Measurements from ENCODE around the gene CPNE2. TPM values are rescaled to one million over a fixed set of nuclear protein-coding genes. Genes with fewer than 3 reads are reported as not detected.

Gene CPNE2
- total and polyA plus RNA-seq, 12 donors, result 9.6 to 43.6 (median 17.1) TPM

GRCh38 chr16:57072616-57073275, 19.6 kb upstream of the CPNE2 start:
- Histone ChIP-seq H3K27me3 (no peaks in the 10 kb centered on the region), H3K4me1 (replicated peaks in 1 of 2) (no peaks in the 10 kb centered on the region), H3K9me3 (replicated peaks in 1 of 3) (no peaks in the 10 kb centered on the region), H3K36me3 (replicated peaks in 1 of 2) (no peaks in the 10 kb centered on the region), H3K4me3 (no peak overlapping the region), H3K27ac (no peak overlapping the region)
- TF ChIP-seq POLR2A (IDR thresholded peaks at IDR 0.05) (no peak), CTCF (IDR thresholded peaks at IDR 0.05) (no peak)
- WGBS, 4 donors, result 70 to 88% (median 82%) methylated on average over 8 of the region's 8 CpGs
- intact Hi-C loops (cut with DNase I), result no loop called here
- no peak for DNase-seq

GRCh38 chr16:57077714-57078113, 14.7 kb upstream of the CPNE2 start:
- Histone ChIP-seq H3K9me3 (replicated peaks in 1 of 3) (no peaks in the 10 kb centered on the region), H3K4me1 (replicated peaks in 1 of 2) (no peaks in the 10 kb centered on the region), H3K4me3 (no peak overlapping the region), H3K36me3 (replicated peaks in 1 of 2) (no peaks in the 10 kb centered on the region), H3K27me3 (no peaks in the 10 kb centered on the region), H3K27ac (no peak overlapping the region)
- DNase-seq, result no peak
- TF ChIP-seq POLR2A (IDR thresholded peaks at IDR 0.05) (no peak), CTCF (IDR thresholded peaks at IDR 0.05) (no peak)
- 74 to 89% (median 80%) methylated on average over 1 to 7 of the region's 7 CpGs for WGBS, 4 donors
- intact Hi-C loops (cut with DNase I), result no loop called here

- no peaks in the 10 kb centered on the region for H3K36me3 ChIP-seq (replicated peaks in 1 of 2)
- TF ChIP-seq POLR2A (IDR thresholded peaks at IDR 0.05), result no peak
- no peak for TF ChIP-seq CTCF (IDR thresholded peaks at IDR 0.05)
- no peak overlapping the region for H3K27ac ChIP-seq
- H3K9me3 ChIP-seq (replicated peaks in 1 of 3), result no peaks in the 10 kb centered on the region
- peaks cover 0 to 8% of the 10 kb centered on the region in 2 donors for H3K4me1 ChIP-seq (replicated peaks in 1 of 2)
- no peak for DNase-seq
- intact Hi-C loops (cut with DNase I), result loop anchor here (5.0 kb wide), 1 partner anchor 91 kb away; no protein-coding TSS in a partner anchor
- no peak overlapping the region for H3K4me3 ChIP-seq
- no peaks in the 10 kb centered on the region for H3K27me3 ChIP-seq
Observed at GRCh38 chr16:57081744-57082143, 10.6 kb upstream of the CPNE2 start.

DNA sequence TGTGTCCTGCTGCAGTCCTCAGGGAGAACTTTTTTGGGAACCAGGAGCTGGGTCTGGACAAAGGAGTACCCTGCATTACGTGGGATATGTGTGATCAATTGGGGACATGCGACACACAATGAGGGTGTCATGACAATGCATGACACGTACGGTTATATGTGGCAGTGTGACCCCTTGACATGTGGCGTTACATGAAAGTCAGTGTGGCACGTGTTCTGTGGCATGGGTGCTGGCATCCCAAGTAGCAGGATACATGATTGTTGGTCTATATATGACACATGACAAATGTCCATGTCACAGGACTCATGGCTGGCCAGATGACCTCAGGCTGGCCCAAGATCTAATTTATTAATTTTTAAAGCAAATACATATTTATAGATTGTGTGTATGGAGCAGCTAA, 9.7 kb upstream of the CPNE2 start:
- H3K9me3 ChIP-seq (replicated peaks in 1 of 3), result no peaks in the 10 kb centered on the region
- TF ChIP-seq POLR2A (IDR thresholded peaks at IDR 0.05) (no peak), CTCF (IDR thresholded peaks at IDR 0.05) (no peak)
- no peak overlapping the region for H3K4me3 ChIP-seq
- intact Hi-C loops (cut with DNase I), result loop anchor here (5.0 kb wide), 1 partner anchor 90 kb away; no protein-coding TSS in a partner anchor
- no peaks in the 10 kb centered on the region for H3K36me3 ChIP-seq (replicated peaks in 1 of 2)
- H3K27me3 ChIP-seq, result no peaks in the 10 kb centered on the region
- 91 to 95% (median 93%) methylated on average over 6 of the region's 6 CpGs for WGBS, 4 donors
- H3K27ac ChIP-seq, result no peak overlapping the region
- no peak for DNase-seq
- peaks cover 0 to 8% of the 10 kb centered on the region in 2 donors for H3K4me1 ChIP-seq (replicated peaks in 1 of 2)
